WTC11 (cell line): Measurements from ENCODE around the gene FRAT2. TPM values are rescaled to one million over a fixed set of nuclear protein-coding genes. Genes with fewer than 3 reads are reported as not detected.

Source experiments
- ATF1 ChIP-seq: sonication (generic); formaldehyde crosslinking; IDR thresholded peaks from 2 replicates; pipeline ENCODE4 v1.8.1; 2023; ENCODE audit warnings: mild to moderate bottlenecking, moderate library complexity, missing genetic modification reagents
- CREM ChIP-seq: sonication (generic); formaldehyde crosslinking; IDR thresholded peaks from 2 replicates; pipeline ENCODE4 v1.8.1; 2022; ENCODE audit warnings: mild to moderate bottlenecking, missing genetic modification reagents, moderate library complexity
- ELF4 ChIP-seq: sonication (generic); formaldehyde crosslinking; IDR thresholded peaks from 2 replicates; pipeline ENCODE4 v1.8.1; 2022; ENCODE audit warnings: low read depth, mild to moderate bottlenecking, moderate library complexity, missing genetic modification reagents
- ESRRA ChIP-seq: sonication (generic); formaldehyde crosslinking; IDR thresholded peaks from 2 replicates; pipeline ENCODE4 v1.8.1; 2022; ENCODE audit warnings: mild to moderate bottlenecking, missing genetic modification reagents, borderline replicate concordance
- ETV6 ChIP-seq: sonication (generic); formaldehyde crosslinking; IDR thresholded peaks from 2 replicates; pipeline ENCODE4 v1.8.1; 2022; ENCODE audit warnings: mild to moderate bottlenecking, missing genetic modification reagents
- GABPB1 ChIP-seq: sonication (generic); formaldehyde crosslinking; IDR thresholded peaks from 2 replicates; pipeline ENCODE4 v1.8.1; 2023; ENCODE audit warnings: mild to moderate bottlenecking, missing genetic modification reagents
- GTF2I ChIP-seq: fragments of 250-450 bp; sonication (Bioruptor Pico); conservative IDR thresholded peaks from 2 replicates; pipeline ENCODE4 v1.4.0; 2021; ENCODE audit warnings: mild to moderate bottlenecking
- KAT7 ChIP-seq: sonication (generic); formaldehyde crosslinking; IDR thresholded peaks from 2 replicates; pipeline ENCODE4 v1.8.1; 2023; ENCODE audit warnings: missing genetic modification reagents, mild to moderate bottlenecking, borderline replicate concordance
- MXD4 ChIP-seq: fragments of 250-450 bp; sonication (Bioruptor Pico); IDR thresholded peaks from 2 replicates; pipeline ENCODE4 v1.8.0; 2021; ENCODE audit warnings: mild to moderate bottlenecking, moderate library complexity, borderline replicate concordance
- NFE2L1 ChIP-seq: sonication (generic); formaldehyde crosslinking; IDR thresholded peaks from 2 replicates; pipeline ENCODE4 v1.8.1; 2023; ENCODE audit warnings: missing genetic modification reagents
- PRRX2 ChIP-seq: fragments of 250-450 bp; sonication (Bioruptor Pico); IDR thresholded peaks from 2 replicates; pipeline ENCODE4 v1.8.0; 2021; ENCODE audit warnings: mild to moderate bottlenecking
- RELA ChIP-seq: sonication (generic); formaldehyde crosslinking; IDR thresholded peaks from 2 replicates; pipeline ENCODE4 v1.8.1; 2022; ENCODE audit warnings: missing genetic modification reagents, mild to moderate bottlenecking, borderline replicate concordance
- SMAD4 ChIP-seq: sonication (generic); formaldehyde crosslinking; IDR thresholded peaks from 2 replicates; pipeline ENCODE4 v1.8.0; 2022; ENCODE audit warnings: mild to moderate bottlenecking, missing genetic modification reagents
- SP1 ChIP-seq: sonication (generic); formaldehyde crosslinking; conservative IDR thresholded peaks from 2 replicates; pipeline ENCODE4 v1.8.1; 2022; ENCODE audit warnings: missing genetic modification reagents
- TEAD4 ChIP-seq: sonication (generic); formaldehyde crosslinking; IDR thresholded peaks from 2 replicates; pipeline ENCODE4 v1.8.0; 2022; ENCODE audit warnings: mild to moderate bottlenecking, missing genetic modification reagents
- ZBTB21 ChIP-seq: sonication (generic); formaldehyde crosslinking; IDR thresholded peaks from 2 replicates; pipeline ENCODE4 v1.8.1; 2023; ENCODE audit warnings: mild to moderate bottlenecking, missing genetic modification reagents, borderline replicate concordance
- ZNF138 ChIP-seq: sonication (generic); formaldehyde crosslinking; conservative IDR thresholded peaks from 2 replicates; pipeline ENCODE4 v1.8.1; 2022; ENCODE audit warnings: mild to moderate bottlenecking, moderate library complexity, missing genetic modification reagents
- ZNF219 ChIP-seq: sonication (generic); formaldehyde crosslinking; IDR thresholded peaks from 2 replicates; pipeline ENCODE4 v1.8.0; 2023; ENCODE audit warnings: missing genetic modification reagents, mild to moderate bottlenecking, borderline replicate concordance
- ZNF423 ChIP-seq: fragments of 250-450 bp; sonication (Bioruptor Pico); IDR thresholded peaks from 2 replicates; pipeline ENCODE4 v2.1.2; 2022; ENCODE audit warnings: mild to moderate bottlenecking, moderate library complexity
- ZNF671 ChIP-seq: fragments of 250-450 bp; sonication (Bioruptor Pico); IDR thresholded peaks from 2 replicates; pipeline ENCODE4 v1.8.0; 2021; ENCODE audit warnings: mild to moderate bottlenecking
- total RNA-seq: library from RNA; stranded (reverse); gene quantifications from 3 replicates; pipeline ENCODE4 v1.2.3, GENCODE V29; 2021
- TF ChIP-seq, protein P1 (sequence below): fragments of 200-600 bp; IDR thresholded peaks from 2 replicates; pipeline ENCODE4 v1.8.0; 2022; ENCODE audit warnings: antibody characterized with exemption
- TF ChIP-seq, protein P2 (sequence below): sonication (generic); formaldehyde crosslinking; IDR thresholded peaks from 2 replicates; pipeline ENCODE4 v1.8.0; 2022; ENCODE audit warnings: mild to moderate bottlenecking, missing genetic modification reagents
- TF ChIP-seq, protein P3 (sequence below): sonication (generic); formaldehyde crosslinking; conservative IDR thresholded peaks from 2 replicates; pipeline ENCODE4 v1.8.1; 2022; ENCODE audit warnings: mild to moderate bottlenecking, missing genetic modification reagents
- TF ChIP-seq, protein P4 (sequence below): sonication (generic); formaldehyde crosslinking; IDR thresholded peaks from 2 replicates; pipeline ENCODE4 v1.8.1; 2022; ENCODE audit warnings: missing genetic modification reagents, borderline replicate concordance
- TF ChIP-seq, protein P5 (sequence below): sonication (generic); formaldehyde crosslinking; IDR thresholded peaks from 2 replicates; pipeline ENCODE4 v1.8.1; 2023; ENCODE audit warnings: mild to moderate bottlenecking, missing genetic modification reagents, moderate library complexity
- TF ChIP-seq, protein P6 (sequence below): sonication (generic); formaldehyde crosslinking; IDR thresholded peaks from 2 replicates; pipeline ENCODE4 v1.8.1; 2022; ENCODE audit warnings: mild to moderate bottlenecking, moderate library complexity, missing genetic modification reagents
- TF ChIP-seq, protein P7 (sequence below): sonication (generic); formaldehyde crosslinking; IDR thresholded peaks from 2 replicates; pipeline ENCODE4 v1.8.0; 2023; ENCODE audit warnings: missing genetic modification reagents
- TF ChIP-seq, protein P8 (sequence below): fragments of 250-450 bp; sonication (Bioruptor Pico); IDR thresholded peaks from 2 replicates; pipeline ENCODE4 v1.9.0; 2021; ENCODE audit warnings: mild to moderate bottlenecking
- TF ChIP-seq, protein P9 (sequence below): sonication (generic); formaldehyde crosslinking; IDR thresholded peaks from 2 replicates; pipeline ENCODE4 v1.8.1; 2022; ENCODE audit warnings: low read depth, missing genetic modification reagents, borderline replicate concordance
- TF ChIP-seq, protein P10 (sequence below): fragments of 250-450 bp; sonication (Bioruptor Pico); IDR thresholded peaks from 2 replicates; pipeline ENCODE4 v1.9.0; 2021; ENCODE audit warnings: moderate library complexity, mild to moderate bottlenecking, inconsistent platforms, borderline replicate concordance

Gene FRAT2
- total RNA-seq, 1 experiment from 2014 or later: 48.2 TPM

DNA sequence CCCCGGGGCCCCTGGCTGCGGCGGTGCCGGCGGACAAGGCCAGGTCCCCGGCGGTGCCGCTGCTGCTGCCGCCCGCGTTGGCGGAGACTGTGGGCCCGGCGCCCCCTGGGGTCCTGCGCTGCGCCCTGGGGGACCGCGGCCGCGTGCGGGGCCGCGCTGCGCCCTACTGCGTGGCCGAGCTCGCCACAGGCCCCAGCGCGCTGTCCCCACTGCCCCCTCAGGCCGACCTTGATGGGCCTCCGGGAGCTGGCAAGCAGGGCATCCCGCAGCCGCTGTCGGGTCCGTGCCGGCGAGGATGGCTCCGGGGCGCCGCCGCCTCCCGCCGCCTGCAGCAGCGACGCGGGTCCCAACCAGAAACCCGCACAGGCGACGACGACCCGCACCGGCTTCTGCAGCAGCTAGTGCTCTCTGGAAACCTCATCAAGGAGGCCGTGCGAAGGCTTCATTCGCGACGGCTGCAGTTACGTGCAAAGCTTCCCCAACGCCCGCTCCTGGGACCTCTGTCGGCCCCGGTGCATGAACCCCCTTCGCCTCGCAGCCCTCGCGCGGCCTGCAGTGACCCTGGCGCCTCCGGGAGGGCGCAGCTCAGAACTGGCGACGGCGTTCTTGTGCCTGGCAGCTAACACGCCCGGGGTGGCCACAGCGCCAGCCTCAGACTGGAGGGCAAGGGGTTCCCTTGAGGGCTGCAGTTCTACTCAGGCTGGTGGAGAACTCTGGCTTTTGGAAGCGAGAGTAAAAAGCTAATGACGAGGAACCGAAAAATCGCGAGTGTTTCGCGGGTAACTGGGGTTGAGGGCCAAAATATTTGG, 14.7 kb downstream of the FRAT2 start (continued):
- TF ChIP-seq, protein P1, sequence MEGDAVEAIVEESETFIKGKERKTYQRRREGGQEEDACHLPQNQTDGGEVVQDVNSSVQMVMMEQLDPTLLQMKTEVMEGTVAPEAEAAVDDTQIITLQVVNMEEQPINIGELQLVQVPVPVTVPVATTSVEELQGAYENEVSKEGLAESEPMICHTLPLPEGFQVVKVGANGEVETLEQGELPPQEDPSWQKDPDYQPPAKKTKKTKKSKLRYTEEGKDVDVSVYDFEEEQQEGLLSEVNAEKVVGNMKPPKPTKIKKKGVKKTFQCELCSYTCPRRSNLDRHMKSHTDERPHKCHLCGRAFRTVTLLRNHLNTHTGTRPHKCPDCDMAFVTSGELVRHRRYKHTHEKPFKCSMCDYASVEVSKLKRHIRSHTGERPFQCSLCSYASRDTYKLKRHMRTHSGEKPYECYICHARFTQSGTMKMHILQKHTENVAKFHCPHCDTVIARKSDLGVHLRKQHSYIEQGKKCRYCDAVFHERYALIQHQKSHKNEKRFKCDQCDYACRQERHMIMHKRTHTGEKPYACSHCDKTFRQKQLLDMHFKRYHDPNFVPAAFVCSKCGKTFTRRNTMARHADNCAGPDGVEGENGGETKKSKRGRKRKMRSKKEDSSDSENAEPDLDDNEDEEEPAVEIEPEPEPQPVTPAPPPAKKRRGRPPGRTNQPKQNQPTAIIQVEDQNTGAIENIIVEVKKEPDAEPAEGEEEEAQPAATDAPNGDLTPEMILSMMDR: no peak
- TF ChIP-seq, protein P2, sequence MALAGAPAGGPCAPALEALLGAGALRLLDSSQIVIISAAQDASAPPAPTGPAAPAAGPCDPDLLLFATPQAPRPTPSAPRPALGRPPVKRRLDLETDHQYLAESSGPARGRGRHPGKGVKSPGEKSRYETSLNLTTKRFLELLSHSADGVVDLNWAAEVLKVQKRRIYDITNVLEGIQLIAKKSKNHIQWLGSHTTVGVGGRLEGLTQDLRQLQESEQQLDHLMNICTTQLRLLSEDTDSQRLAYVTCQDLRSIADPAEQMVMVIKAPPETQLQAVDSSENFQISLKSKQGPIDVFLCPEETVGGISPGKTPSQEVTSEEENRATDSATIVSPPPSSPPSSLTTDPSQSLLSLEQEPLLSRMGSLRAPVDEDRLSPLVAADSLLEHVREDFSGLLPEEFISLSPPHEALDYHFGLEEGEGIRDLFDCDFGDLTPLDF: peak; percentile 72; the same call in 1 of the 2 replicates
- no peak for TF ChIP-seq PRRX2 (CRISPR knock-in tag)
- TF ChIP-seq, protein P3, sequence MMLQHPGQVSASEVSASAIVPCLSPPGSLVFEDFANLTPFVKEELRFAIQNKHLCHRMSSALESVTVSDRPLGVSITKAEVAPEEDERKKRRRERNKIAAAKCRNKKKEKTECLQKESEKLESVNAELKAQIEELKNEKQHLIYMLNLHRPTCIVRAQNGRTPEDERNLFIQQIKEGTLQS (CRISPR knock-in tag): no peak
- TF ChIP-seq TEAD4 (CRISPR knock-in tag): no peak
- no peak; the same call in 1 of the 2 replicates for TF ChIP-seq ESRRA (CRISPR knock-in tag)
- TF ChIP-seq, protein P4, sequence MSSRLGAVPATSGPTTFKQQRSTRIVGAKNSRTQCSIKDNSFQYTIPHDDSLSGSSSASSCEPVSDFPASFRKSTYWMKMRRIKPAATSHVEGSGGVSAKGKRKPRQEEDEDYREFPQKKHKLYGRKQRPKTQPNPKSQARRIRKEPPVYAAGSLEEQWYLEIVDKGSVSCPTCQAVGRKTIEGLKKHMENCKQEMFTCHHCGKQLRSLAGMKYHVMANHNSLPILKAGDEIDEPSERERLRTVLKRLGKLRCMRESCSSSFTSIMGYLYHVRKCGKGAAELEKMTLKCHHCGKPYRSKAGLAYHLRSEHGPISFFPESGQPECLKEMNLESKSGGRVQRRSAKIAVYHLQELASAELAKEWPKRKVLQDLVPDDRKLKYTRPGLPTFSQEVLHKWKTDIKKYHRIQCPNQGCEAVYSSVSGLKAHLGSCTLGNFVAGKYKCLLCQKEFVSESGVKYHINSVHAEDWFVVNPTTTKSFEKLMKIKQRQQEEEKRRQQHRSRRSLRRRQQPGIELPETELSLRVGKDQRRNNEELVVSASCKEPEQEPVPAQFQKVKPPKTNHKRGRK (CRISPR knock-in tag): no peak
- 0 out of 2 replicates have a peak, but pooled peaks have one; percentile 26 for TF ChIP-seq GABPB1 (CRISPR knock-in tag)
- TF ChIP-seq NFE2L1: no peak
- TF ChIP-seq, protein P5, sequence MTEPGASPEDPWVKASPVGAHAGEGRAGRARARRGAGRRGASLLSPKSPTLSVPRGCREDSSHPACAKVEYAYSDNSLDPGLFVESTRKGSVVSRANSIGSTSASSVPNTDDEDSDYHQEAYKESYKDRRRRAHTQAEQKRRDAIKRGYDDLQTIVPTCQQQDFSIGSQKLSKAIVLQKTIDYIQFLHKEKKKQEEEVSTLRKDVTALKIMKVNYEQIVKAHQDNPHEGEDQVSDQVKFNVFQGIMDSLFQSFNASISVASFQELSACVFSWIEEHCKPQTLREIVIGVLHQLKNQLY (CRISPR knock-in tag): no peak
- no peak for TF ChIP-seq ETV6 (CRISPR knock-in tag)
- TF ChIP-seq MXD4: no peak
- TF ChIP-seq ELF4 (CRISPR knock-in tag): no peak; the same call in 1 of the 2 replicates
- TF ChIP-seq GTF2I (CRISPR knock-in tag): no peak
- TF ChIP-seq, protein P6, sequence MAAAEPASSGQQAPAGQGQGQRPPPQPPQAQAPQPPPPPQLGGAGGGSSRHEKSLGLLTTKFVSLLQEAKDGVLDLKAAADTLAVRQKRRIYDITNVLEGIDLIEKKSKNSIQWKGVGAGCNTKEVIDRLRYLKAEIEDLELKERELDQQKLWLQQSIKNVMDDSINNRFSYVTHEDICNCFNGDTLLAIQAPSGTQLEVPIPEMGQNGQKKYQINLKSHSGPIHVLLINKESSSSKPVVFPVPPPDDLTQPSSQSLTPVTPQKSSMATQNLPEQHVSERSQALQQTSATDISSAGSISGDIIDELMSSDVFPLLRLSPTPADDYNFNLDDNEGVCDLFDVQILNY (CRISPR knock-in tag): 0 out of 2 replicates have a peak, but pooled peaks have one; percentile 17
- TF ChIP-seq, protein P7, sequence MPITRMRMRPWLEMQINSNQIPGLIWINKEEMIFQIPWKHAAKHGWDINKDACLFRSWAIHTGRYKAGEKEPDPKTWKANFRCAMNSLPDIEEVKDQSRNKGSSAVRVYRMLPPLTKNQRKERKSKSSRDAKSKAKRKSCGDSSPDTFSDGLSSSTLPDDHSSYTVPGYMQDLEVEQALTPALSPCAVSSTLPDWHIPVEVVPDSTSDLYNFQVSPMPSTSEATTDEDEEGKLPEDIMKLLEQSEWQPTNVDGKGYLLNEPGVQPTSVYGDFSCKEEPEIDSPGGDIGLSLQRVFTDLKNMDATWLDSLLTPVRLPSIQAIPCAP (CRISPR knock-in tag): peak; percentile 50; the same call in 1 of the 2 replicates
- TF ChIP-seq ZBTB21 (CRISPR knock-in tag): no peak; the same call in 1 of the 2 replicates
- no peak for TF ChIP-seq KAT7
- no peak for TF ChIP-seq ZNF671 (CRISPR knock-in tag)
- no peak for TF ChIP-seq SP1 (CRISPR knock-in tag)
- TF ChIP-seq CREM (CRISPR knock-in tag): no peak
- no peak for TF ChIP-seq ZNF423
- TF ChIP-seq, protein P8, sequence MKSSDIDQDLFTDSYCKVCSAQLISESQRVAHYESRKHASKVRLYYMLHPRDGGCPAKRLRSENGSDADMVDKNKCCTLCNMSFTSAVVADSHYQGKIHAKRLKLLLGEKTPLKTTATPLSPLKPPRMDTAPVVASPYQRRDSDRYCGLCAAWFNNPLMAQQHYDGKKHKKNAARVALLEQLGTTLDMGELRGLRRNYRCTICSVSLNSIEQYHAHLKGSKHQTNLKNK (CRISPR knock-in tag): no peak
- peak; percentile 79; the same call in 1 of the 2 replicates for TF ChIP-seq ZNF138 (CRISPR knock-in tag)
- TF ChIP-seq ATF1: 0 out of 2 replicates have a peak, but pooled peaks have one; percentile 5
- TF ChIP-seq, protein P9, sequence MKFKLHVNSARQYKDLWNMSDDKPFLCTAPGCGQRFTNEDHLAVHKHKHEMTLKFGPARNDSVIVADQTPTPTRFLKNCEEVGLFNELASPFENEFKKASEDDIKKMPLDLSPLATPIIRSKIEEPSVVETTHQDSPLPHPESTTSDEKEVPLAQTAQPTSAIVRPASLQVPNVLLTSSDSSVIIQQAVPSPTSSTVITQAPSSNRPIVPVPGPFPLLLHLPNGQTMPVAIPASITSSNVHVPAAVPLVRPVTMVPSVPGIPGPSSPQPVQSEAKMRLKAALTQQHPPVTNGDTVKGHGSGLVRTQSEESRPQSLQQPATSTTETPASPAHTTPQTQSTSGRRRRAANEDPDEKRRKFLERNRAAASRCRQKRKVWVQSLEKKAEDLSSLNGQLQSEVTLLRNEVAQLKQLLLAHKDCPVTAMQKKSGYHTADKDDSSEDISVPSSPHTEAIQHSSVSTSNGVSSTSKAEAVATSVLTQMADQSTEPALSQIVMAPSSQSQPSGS (CRISPR knock-in tag): no peak
- TF ChIP-seq, protein P10, sequence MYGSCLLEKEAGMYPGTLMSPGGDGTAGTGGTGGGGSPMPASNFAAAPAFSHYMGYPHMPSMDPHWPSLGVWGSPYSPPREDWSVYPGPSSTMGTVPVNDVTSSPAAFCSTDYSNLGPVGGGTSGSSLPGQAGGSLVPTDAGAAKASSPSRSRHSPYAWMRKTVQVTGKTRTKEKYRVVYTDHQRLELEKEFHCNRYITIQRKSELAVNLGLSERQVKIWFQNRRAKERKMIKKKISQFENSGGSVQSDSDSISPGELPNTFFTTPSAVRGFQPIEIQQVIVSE (CRISPR knock-in tag): no peak
- no peak for TF ChIP-seq SMAD4
- TF ChIP-seq RELA (CRISPR knock-in tag): no peak
- TF ChIP-seq ZNF219 (CRISPR knock-in tag): no peak
